Cerebellar nuclear complex (tissue), 1 donor: Measurements from ENCODE around the gene CDK7.
"Not testable (repeated sequence)": the region's sequence is repeated elsewhere in the genome, so short reads cannot be mapped to it uniquely, and the experiment has no call there.

Source experiments
- DNase-seq, 2 experiments: peaks; one replicate each; lab custom pipeline; 2025; lab: John Stamatoyannopoulos, UW

The CDK7 gene

GRCh38 chr5:69237877-69238276 lies 3.2 kb downstream of the CDK7 start:
- DNase-seq = no peak

GRCh38 chr5:69238760-69239251 lies 4.1 kb downstream of the CDK7 start:
- no peak for DNase-seq

- DNase-seq = no peak
Observed at GRCh38 chr5:69242215-69242927, 7.7 kb downstream of the CDK7 start.

DNA sequence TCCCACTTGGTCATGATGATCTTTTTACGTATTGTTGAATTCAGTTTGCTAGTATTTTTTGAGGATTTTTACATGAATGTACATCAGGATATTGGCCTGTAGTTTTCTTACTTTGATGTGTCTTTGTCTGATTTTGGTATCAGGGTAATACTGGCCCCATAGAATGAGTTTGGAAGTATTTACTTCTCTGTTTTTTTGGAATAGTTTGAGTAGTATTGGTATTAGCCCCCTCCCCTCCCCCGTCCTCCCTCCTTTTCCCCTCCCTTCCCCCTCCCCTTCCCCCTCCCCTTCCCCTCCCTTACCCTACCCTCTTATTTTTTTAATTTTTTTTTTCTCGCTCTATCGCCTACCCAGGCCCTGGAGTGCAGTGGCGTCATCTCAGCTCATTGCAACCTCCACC lies 10.3 kb downstream of the CDK7 start:
- no peak for DNase-seq

DNA sequence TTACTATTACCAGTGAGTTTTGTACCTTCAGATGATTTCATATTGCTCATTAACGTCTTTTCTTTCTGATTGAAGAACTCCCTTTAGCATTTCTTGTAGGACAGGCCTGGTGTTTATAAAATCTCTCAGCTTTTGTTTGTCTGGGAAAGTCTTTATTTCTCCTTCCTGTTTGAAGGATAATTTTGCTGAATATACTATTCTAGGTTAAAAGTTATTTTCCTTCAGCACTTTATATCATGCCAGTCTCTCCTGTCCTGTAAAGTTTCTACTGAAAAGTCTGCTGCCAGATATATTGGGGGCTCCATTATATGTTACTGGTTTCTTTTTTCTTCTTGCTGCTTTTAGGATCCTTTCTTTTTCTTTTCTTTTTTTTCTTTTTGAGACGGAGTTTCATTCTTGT lies 13.3 kb downstream of the CDK7 start:
- no peak for DNase-seq

GRCh38 chr5:69250593-69250992 lies 15.9 kb downstream of the CDK7 start:
- no peak for DNase-seq

DNA sequence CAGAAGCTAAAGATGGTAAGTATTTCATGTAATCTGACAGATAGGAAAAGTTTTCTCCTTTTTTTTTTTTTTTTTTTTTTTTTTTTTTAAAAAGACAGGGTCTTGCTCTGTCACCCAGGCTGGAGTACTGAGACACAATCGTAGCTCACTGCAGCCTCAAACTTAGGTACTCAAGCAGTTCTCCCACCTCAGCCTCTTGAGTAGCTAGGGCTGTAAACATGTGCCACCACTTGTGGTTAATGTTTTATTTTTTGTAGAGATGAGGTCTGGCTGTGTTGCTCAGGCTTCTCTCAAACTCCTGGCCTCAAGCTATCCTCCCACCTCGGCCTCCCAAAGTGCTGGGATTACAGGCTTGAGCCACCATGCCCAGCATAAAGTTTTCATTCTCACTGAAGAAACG lies 17.8 kb downstream of the CDK7 start:
- DNase-seq = no peak

DNA sequence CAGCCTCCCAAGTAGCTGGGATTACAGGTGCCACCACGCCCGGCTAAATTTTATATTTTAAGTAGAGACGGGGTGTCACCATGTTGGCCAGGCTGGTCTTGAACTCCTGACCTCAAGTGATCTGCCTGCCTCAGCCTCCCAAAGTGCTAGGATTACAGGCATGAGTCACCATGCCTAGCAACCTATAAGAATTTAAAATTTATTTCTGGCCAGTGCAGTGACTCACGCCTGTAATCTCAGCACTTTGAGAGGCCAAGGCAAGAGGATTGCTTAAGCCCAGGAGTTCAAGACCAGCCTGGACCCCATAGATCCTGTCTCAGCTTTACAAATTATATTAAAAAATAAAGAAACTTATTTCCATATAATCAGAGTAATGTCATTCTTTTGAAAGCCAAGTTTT lies 21.3 kb downstream of the CDK7 start:
- not testable (repeated sequence) for DNase-seq

GRCh38 chr5:69257577-69257976 lies 22.9 kb downstream of the CDK7 start:
- DNase-seq = no peak

GRCh38 chr5:69261034-69261433 lies 26.3 kb downstream of the CDK7 start:
- DNase-seq = no peak

DNA sequence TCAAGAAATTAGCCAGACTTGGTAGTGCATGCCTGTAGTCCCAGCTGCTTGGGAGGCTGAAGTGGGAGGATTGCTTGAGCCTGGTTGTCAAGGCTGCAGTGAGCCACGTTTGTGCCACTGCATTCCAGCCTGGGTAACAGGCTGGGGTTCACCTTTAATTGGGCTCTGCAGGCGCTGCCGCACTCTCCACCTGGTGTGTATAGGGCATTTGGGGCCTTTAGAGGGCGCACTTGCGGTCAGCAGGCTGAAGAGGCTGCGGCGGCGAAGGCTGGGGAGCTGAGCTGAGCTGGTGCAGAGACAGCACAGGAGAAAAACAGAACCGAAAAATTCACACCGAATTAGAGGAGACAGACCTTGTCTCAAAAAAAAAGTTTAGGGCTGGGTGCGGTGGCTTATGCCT lies 31.2 kb downstream of the CDK7 start:
- no peak for DNase-seq

DNA sequence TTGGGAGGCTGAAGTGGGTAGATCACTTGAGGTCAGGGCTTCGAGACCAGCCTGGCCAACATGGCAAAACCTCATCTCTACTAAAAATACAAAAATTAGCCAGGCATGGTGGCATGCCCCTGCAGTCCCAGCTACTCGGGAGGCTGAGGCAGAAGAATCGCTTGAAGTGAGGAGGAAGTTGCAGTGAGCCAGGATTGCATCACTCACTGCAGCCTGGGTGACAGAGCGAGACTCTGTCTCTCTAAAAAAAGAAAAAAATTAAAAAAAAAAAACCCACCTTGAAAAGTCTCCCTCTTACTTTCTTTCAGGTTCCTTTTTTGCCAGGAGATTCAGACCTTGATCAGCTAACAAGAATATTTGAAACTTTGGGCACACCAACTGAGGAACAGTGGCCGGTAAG lies 34.2 kb downstream of the CDK7 start:
- DNase-seq = no peak

DNA sequence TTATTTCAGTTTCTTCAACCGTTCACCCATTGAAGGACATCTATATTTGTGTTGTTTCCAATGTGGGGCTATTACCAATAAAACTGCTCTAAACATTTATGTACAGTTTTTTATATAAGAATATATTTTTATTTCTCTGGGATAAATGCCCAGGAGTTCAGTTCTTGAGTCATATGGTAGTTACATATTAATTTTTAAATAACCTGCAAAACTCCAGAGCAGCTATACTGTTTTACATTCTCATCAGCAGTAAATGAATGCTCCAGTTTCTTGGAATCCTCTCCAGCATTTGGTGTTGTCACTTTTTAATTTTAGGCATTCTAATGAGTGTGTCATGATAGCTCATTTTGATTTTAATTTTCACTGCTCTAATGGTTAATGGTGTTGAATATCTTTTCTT lies 36.2 kb downstream of the CDK7 start:
- DNase-seq = no peak

DNA sequence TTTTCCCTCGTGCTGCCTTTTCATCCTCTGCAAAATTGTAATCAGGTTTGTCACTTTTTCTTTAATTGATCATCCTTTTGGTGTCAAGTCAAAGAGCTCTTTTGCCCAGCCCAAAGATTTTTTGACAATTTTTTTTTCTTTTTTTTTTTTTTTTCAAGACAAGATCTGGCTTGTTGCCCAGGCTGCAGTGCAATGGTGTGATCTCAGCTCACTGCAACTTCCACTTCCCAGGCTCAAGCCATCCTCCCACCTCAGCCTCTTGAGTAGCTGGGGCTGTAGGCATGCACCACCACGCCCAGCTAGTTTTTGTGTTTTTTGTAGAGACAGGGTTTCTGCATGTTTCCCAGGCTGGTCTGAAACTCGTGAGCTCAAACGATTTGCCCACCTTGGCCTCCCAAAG lies 36.7 kb downstream of the CDK7 start:
- DNase-seq = no peak

- no peak for DNase-seq
Observed at GRCh38 chr5:69275563-69275962, 40.9 kb downstream of the CDK7 start.

GRCh38 chr5:69276422-69277174 lies 41.9 kb downstream of the CDK7 start:
- no peak for DNase-seq

DNA sequence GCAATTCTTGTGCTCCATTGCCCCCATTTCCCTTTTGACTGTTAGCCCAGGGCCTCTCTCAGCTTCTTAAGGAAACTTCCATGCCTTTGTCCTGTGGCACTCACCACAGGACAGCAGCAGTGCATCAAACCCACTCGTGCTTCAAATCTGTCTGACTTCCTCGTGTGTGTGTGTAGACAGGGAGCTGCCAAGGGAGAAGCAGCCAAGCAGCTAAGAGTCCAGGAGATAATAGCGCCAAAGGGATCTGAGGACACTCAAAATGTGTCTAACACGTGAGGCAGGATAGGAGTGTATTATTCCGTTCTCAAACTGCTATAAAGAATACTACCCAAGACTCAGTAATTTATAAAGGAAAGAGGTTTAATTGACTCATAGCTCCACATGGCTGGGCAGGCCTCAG lies 44.8 kb downstream of the CDK7 start:
- DNase-seq = no peak

DNA sequence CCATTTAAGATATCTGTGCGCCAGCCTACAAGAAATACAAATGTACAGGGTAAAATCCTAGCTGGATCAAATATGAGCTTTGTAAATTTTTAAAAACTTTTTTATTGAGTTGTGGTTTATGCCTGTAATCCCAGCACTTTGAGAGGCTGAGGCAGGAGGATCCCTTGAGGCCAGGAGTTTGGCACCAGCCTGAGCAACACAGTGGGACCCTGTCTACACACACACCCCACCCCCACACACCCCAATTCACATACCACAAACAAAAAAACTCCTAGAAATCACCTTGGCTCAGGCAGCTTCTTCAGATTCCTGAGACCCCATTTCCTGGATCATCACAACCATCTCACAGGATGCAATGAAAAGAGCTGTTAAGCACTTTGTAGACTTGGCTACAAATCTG lies 46.4 kb downstream of the CDK7 start:
- DNase-seq = no peak

DNA sequence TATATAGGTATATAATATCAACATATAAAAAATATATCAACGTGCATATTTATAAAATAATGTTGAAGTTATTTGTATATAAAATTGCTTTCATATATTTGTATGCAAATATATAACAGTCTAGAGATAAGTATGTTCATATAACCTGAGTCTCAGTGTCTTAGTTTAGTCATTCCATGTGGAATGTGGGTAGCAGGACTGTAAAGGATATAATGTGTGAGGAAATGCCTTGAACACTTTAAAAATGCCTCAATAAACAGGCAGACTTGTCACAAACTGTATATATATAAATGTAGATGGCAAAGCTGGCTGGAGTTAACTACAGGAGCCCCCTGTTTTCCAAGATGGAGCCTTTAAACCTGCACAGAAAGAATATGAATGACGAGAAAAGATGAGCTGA lies 49.5 kb downstream of the CDK7 start:
- DNase-seq = no peak

GRCh38 chr5:69285448-69286116 lies 50.9 kb downstream of the CDK7 start:
- DNase-seq = no peak

DNA sequence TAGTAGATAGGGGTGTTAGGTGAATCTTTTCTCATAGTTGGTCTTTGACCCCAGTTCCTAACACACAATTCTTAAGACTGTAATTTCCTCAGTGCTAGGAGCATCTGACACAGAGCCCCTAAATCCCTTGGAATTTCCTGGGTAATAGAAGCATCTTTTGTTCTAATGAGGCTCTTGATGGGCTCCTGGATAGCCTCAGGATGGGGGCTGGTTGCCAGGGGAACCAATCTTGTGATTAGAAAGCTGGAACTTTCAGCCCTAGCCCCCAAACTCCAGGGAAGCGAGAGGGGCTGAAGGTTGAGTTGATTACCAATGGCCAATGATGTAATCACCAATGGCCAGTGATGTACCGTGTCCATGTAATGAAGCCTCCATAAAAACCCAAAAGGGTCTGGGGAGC lies 53.4 kb downstream of the CDK7 start:
- DNase-seq = no peak

- DNase-seq = no peak
Observed at GRCh38 chr5:69288688-69289087, 54.0 kb downstream of the CDK7 start.

- DNase-seq = no peak
Observed at GRCh38 chr5:69292306-69292705, 57.6 kb downstream of the CDK7 start.
